ENCODE data around the gene FOLR3.

GRCh38 chr11:72098741-72099140 lies 36.8 kb upstream of the FOLR3 start:
- TF ChIP-seq CTCF (IDR thresholded peaks at IDR 0.05) (no peak), POLR2A (IDR thresholded peaks at IDR 0.05) (no peak)

Measured in adrenal gland (tissue), 5 donors.